Panc1 (cell line): ENCODE results near the gene NMT1. TPM values are rescaled to one million over a fixed set of nuclear protein-coding genes. Genes with fewer than 3 reads are reported as not detected.
A peak's percentile ranks its signal among the peaks of the same experiment; 100 is the strongest.

Experiments
- ATAC-seq: fragments of 200-7000 bp; cut with Tn5 transposase; 2 replicates; pipeline ENCODE4 v1.9.1; 2020; ENCODE audit warnings: mild to moderate bottlenecking, moderate library complexity
- BruUV-seq: library from RNA; stranded (reverse); fragments of 400-500 nt; replicated peaks from 2 replicates; lab custom pipeline; 2021; lab: Mats Ljungman, UMichigan
- CTCF ChIA-PET: fragments of 300-600 bp; sonication (Branson Sonifier 250); formaldehyde crosslinking; loops from one replicate; lab custom pipeline; 2022; ENCODE audit warnings: antibody characterized with exemption; lab: Charles Lee
- POLR2A ChIA-PET: fragments of 300-600 bp; sonication (Branson Sonifier 250); formaldehyde crosslinking; loops from one replicate; lab custom pipeline; 2022; ENCODE audit warnings: antibody characterized with exemption; lab: Charles Lee
- DNase-seq: peaks from one replicate; pipeline ENCODE4 v3.0.0-alpha.2; 2010; ENCODE audit warnings: low read depth, low spot score
- H3K27ac ChIP-seq: 2 replicates; pipeline ENCODE4 v1.5.1; 2011; ENCODE audit warnings: mild to moderate bottlenecking, low read length, inconsistent platforms
- H3K27me3 ChIP-seq: fragments of 200-500 bp; sonication (Bioruptor generic); 2 replicates; pipeline ENCODE4 v1.6.0; 2014; ENCODE audit warnings: low read length, inconsistent platforms; ENCODE audit not compliant: control insufficient read depth, insufficient read depth
- H3K36me3 ChIP-seq: fragments of 200-500 bp; sonication (Bioruptor generic); 2 replicates; pipeline ENCODE4 v1.5.1; 2014; ENCODE audit warnings: inconsistent platforms, mild to moderate bottlenecking, low read length, moderate library complexity; ENCODE audit not compliant: control insufficient read depth, insufficient read depth
- H3K4me1 ChIP-seq: 2 replicates; pipeline ENCODE4 v1.5.1; 2011; ENCODE audit warnings: inconsistent platforms, mild to moderate bottlenecking, low read length, moderate library complexity; ENCODE audit not compliant: control insufficient read depth, insufficient read depth
- H3K4me3 ChIP-seq, 2 experiments: 2 replicates each; pipeline ENCODE4 v1.5.1; 2011 to 2012; ENCODE audit warnings: low read depth in 2 of 2, low read length in 2 of 2, mild to moderate bottlenecking in 2 of 2, inconsistent platforms in 1 of 2, moderate library complexity in 1 of 2
- H3K9me3 ChIP-seq: fragments of 200-500 bp; sonication (Bioruptor generic); 2 replicates; pipeline ENCODE4 v1.5.1; 2014; ENCODE audit warnings: low read depth, mild to moderate bottlenecking, inconsistent platforms, low read length, moderate library complexity; ENCODE audit not compliant: control insufficient read depth, insufficient read depth
- CTCF ChIP-seq: fragments of 450-650 bp; IDR thresholded peaks from 2 replicates; pipeline ENCODE4 v1.5.1; 2017; ENCODE audit warnings: mild to moderate bottlenecking
- POLR2AphosphoS5 ChIP-seq: IDR thresholded peaks from 2 replicates; pipeline ENCODE4 v1.6.1; 2012; ENCODE audit warnings: mild to moderate bottlenecking, low read depth, low read length, moderate library complexity
- REST ChIP-seq, 2 experiments: IDR thresholded peaks; 2 replicates each; pipeline ENCODE4 v1.6.1; 2011 to 2012; ENCODE audit warnings: low read depth in 2 of 2, control low read depth in 1 of 2, low read length in 1 of 2, mild to moderate bottlenecking in 1 of 2, moderate library complexity in 1 of 2; ENCODE audit not compliant: insufficient read depth in 1 of 2
- SIN3A ChIP-seq: IDR thresholded peaks from 2 replicates; pipeline ENCODE4 v1.6.1; 2012; ENCODE audit warnings: low read depth, mild to moderate bottlenecking, low read length, moderate library complexity, borderline replicate concordance; ENCODE audit not compliant: insufficient read depth
- TCF7L2 ChIP-seq: IDR thresholded peaks from 2 replicates; pipeline ENCODE4 v1.6.1; 2011; ENCODE audit warnings: mild to moderate bottlenecking, low read depth, low read length, inconsistent platforms
- in situ Hi-C: cut with HindIII; loops from 2 replicates; pipeline ENCODE4 v1.10.0; 2016; ENCODE audit warnings: low sequenced_read_pairs, low pct_unique_long_range_greater_than_20kb
- intact Hi-C: fragments of 100-400 bp; cut with micrococcal nuclease; formaldehyde crosslinking; loops from one replicate; pipeline ENCODE4 v1.10.0; 2022; ENCODE audit not compliant: unreplicated experiment
- total RNA-seq: library from RNA; stranded (reverse); gene quantifications from one replicate; pipeline ENCODE4 v1.2.1, GENCODE V29; 2021; ENCODE audit not compliant: unreplicated experiment

NMT1 gene
- total RNA-seq, 1 experiment from 2014 or later = 105 TPM

DNA sequence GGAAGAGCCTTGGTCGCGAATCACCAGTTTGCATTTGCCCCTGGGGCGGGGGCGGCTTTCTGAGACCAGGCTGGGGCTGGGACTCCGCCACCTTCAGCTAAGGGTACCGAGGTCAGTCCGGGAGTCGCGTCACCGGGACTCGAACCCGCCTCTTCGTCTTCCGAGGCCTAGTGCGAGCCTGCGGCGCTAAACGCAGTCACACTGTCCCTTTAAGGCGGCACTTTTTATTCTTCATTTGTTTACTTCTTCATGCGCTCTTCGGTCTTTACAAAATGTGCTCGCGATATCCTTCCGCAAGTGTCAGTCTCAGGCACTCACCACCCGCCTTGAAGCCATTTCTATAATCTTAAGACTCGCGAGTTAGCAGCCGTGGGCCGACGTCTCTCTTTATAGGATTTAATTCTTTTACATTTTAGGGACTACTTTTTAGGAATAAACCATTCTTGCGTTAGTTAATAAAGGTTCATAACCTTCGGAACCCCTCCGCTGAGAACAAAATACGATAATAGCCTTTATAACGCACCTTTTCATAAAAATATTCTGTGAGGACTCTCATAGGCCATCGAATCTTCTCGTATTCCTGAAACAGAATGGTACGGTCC lies 86.6 kb downstream of the NMT1 start:
- H3K9me3 ChIP-seq = no peaks in the 10 kb centered on the region
- ATAC-seq = peak; percentile 61
- H3K27me3 ChIP-seq = no peaks in the 10 kb centered on the region
- peaks cover 10% of the 10 kb centered on the region for H3K4me1 ChIP-seq
- peak overlapping the region; percentile 72 to 93 for H3K4me3 ChIP-seq
- peak; percentile 85 for DNase-seq
- no TSS peak for BruUV-seq
- ChIA-PET CTCF (interaction anchor here (0.6 to 5.5 kb wide), 3 partner anchors 12 to 279 kb away, joined by 3 to 31 read pairs (median 7); partner anchors contain the start of gene ACBD4), POLR2A (interaction anchor here (0.6 to 2.1 kb wide), 5 partner anchors 12 to 79 kb away, joined by 3 to 5 read pairs (median 3); partner anchors contain the start of gene ACBD4)
- H3K27ac ChIP-seq = peak overlapping the region; percentile 100
- peaks cover 4% of the 10 kb centered on the region for H3K36me3 ChIP-seq
- in situ Hi-C loops (no loop called here), intact Hi-C loops (no loop called here)
- TF ChIP-seq TCF7L2 = peak; percentile 77
- no peak for TF ChIP-seq SIN3A

DNA sequence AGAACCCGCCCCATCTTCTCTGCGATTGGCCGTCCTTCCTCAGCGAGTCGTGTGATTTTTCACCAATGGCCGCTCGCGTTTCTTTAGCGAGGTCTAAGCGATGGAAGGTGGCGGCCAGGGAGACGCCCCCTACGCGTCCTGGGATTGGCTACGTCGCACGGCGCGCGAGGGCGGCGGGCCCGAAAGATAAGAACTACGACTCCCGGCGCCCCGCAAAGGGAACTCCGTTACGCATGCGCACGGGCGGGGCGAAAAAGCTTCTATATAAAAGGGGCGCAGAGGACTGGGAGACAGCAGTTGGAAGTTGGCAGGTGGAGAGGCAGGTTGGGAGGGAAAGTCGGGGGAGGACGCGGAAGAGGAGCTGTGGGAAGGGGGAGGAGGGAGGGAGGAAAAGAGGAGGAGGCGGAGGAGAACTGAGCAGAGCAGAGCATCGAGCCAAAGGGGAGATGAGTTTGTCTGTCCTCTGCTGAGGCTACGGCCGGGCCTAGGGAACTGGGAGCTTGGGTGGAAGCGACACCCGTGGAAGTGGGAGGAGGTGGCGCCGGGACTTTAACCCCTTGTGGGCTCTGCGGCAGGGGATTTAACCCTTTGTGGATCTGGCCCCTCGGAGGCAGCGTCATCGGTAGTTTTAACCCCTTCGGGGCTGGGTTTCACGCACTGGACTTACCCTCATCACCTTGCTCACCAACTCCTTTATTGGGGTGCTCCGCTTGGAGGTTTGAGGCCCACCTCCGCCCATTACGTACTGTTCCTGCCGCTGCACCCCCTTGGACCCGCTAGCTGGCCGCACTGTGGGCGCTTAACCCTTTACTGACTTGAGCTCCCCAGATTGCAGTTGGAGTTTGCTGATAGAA lies 87.3 kb downstream of the NMT1 start, which contains the start of gene HEXIM1:
Gene HEXIM1, plus strand, starts transcription at position 293 of the 854 bp plus-strand sequence. CDS start 716 bp downstream, outside the sequence.
- DNase-seq = peak; percentile 93
- in situ Hi-C loops = no loop called here
- BruUV-seq = TSS peak; percentile 93

More for the DNA sequence above, 87.3 kb downstream of the NMT1 start, which contains the start of gene HEXIM1:
- peak within 1 kb of the TSS; percentile 77 to 93 for H3K4me3 ChIP-seq
- intact Hi-C loops = no loop called here
- peak; percentile 88 for ATAC-seq
- ChIA-PET POLR2A (interaction anchor here (0.6 to 2.1 kb wide), 8 partner anchors 11 to 78 kb away, joined by 3 to 11 read pairs (median 4); partner anchors contain the start of gene ACBD4), CTCF (interaction anchor here (0.6 to 5.5 kb wide), 8 partner anchors 11 to 278 kb away, joined by 3 to 40 read pairs (median 6); partner anchors contain the start of gene ACBD4)
- TF ChIP-seq TCF7L2 (no peak), REST (IDR thresholded peaks at IDR 0.05; ENCODE audit: insufficient read depth in 1 of 2, low read depth in 2 of 2, low read length in 1 of 2) (0 out of 4 replicates have a peak, but pooled peaks of 1 of the 2 experiments have one; percentile 17), CTCF (no peak), POLR2AphosphoS5 (peak; percentile 100), SIN3A (peak; percentile 91; the same call in 1 of the 2 replicates)
- H3K27me3 ChIP-seq = no peaks in the 10 kb centered on the region
- peaks cover 10% of the 10 kb centered on the region for H3K4me1 ChIP-seq
- H3K9me3 ChIP-seq = no peaks in the 10 kb centered on the region
- H3K27ac ChIP-seq = peak within 1 kb of the TSS; percentile 100
- peaks cover 4% of the 10 kb centered on the region for H3K36me3 ChIP-seq
